A673 (cell line): ENCODE results near the gene SERPINB11.

Experiments used
- CTCF ChIP-seq: fragments of 300-800, 200-600 bp; sonication (generic); conservative IDR thresholded peaks from 2 replicates; pipeline ENCODE4 v1.5.1; 2017; ENCODE audit warnings: low read depth, mild to moderate bottlenecking, antibody characterized with exemption, low read length, moderate library complexity, mixed read lengths
- EZH2 ChIP-seq: fragments of 200-600 bp; sonication (generic); IDR thresholded peaks from 2 replicates; pipeline ENCODE4 v1.6.1; 2017; ENCODE audit warnings: borderline replicate concordance, low read depth, mild to moderate bottlenecking, mixed read lengths, antibody characterized with exemption, low read length; ENCODE audit not compliant: poor library complexity, severe bottlenecking

GRCh38 chr18:63731215-63731614, 28.5 kb downstream of the SERPINB11 start:
- TF ChIP-seq CTCF (no peak), EZH2 (no peak)
